Fibroblast of mammary gland (primary cell): ENCODE measurements around the gene SORCS2.

Experiments used
- DNase-seq: peaks from one replicate; pipeline ENCODE4 v3.0.0-alpha.2; 2010; ENCODE audit warnings: low read depth
- H3K4me3 ChIP-seq: 2 replicates; pipeline ENCODE4 v1.5.1; 2011; ENCODE audit warnings: low read depth, mild to moderate bottlenecking, low read length, moderate library complexity; ENCODE audit not compliant: control insufficient read depth
- CTCF ChIP-seq: conservative IDR thresholded peaks from 2 replicates; pipeline ENCODE4 v1.5.1; 2011; ENCODE audit warnings: low read depth, low read length, inconsistent platforms; ENCODE audit not compliant: control insufficient read depth, insufficient read depth

Gene SORCS2

GRCh38 chr4:7746351-7747061 lies 554.2 kb downstream of the SORCS2 start:
- H3K4me3 ChIP-seq = no peak overlapping the region
- DNase-seq = no peak
- no peak for TF ChIP-seq CTCF

DNA sequence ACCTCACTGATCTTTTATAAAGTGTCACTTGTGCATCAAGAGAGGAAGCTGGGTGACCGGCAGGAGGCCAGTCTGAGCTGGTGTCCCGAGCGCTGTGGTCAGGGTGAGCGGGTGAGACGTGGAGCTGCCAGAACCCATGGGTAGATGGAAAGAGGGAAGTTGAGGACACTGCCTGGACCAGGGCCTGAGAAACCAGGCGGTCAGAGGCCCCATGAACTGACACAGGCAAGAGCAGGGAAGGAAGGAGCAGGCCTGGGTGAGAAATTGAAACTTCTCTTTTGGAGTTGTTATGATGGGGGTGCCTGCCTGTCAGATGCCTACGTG lies 554.7 kb downstream of the SORCS2 start:
- no peak overlapping the region for H3K4me3 ChIP-seq
- no peak for TF ChIP-seq CTCF
- DNase-seq = no peak

DNA sequence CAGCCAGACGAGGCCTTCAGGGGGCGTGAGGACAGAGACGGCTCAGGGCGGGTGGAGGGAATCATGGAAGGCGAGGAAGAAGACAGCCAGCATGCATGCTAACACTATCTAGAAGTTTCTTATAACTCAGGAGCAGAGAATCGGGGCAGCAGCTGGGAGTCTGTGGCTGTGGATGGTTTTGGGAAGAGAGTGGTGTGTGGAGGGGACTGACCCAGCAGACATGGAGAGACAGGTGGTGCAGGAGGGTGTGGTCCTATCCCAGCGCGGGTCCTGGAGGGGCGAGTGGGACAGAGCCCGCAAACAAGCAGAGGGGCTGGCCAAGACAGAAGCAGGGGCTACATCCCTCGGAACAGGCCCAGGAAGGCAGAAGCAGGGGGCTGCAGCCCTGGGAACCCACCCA lies 555.2 kb downstream of the SORCS2 start:
- H3K4me3 ChIP-seq = no peak overlapping the region
- TF ChIP-seq CTCF = no peak
- DNase-seq = no peak

GRCh38 chr4:7750523-7750922 lies 558.2 kb downstream of the SORCS2 start:
- TF ChIP-seq CTCF = no peak
- no peak for DNase-seq
- no peak overlapping the region for H3K4me3 ChIP-seq

GRCh38 chr4:7750972-7751371 lies 558.6 kb downstream of the SORCS2 start:
- H3K4me3 ChIP-seq = no peak overlapping the region
- no peak for TF ChIP-seq CTCF
- no peak for DNase-seq

DNA sequence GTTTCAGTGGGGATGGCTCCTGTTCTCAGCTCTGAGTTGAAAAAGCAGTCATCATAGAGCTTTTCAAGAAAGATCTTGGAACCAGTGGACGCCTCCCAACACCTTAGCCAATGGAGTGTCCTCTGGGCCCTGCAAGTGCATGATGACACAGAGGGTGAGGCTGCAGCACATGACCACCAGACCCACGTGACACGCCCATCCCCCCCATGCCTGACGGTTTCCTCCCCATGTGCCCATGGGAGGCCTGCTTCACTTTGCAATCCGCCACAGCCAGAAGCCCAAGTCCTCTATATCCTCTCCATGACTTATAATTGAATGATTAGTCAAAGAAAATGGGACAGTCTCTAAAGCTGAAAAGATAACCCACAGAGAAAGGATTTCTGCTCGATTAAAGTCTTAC lies 560.3 kb downstream of the SORCS2 start:
- peak; percentile 27 for DNase-seq
- no peak for TF ChIP-seq CTCF
- no peak overlapping the region for H3K4me3 ChIP-seq

DNA sequence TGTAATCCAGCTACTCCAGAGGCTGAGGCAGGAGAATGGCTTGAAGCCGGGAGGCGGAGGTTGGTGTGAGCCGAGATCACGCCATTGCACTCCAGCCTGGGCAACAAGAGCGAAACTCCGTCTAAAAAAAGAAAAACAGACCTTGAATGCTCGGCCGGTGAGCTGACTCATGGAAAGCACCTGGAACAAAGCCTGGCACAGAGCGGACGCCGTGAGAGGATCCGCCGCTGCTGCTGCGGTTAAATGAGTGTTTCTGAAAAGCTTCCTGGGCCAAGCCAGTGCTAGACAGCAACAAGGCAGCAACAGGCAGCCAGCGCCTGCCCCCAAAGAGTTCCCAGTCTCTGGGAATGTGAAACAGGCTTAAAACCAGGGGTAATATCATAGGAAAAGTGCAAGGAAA lies 560.9 kb downstream of the SORCS2 start:
- DNase-seq = peak; percentile 51
- TF ChIP-seq CTCF = no peak
- no peak overlapping the region for H3K4me3 ChIP-seq
